HepG2 (cell line): ENCODE measurements around the gene PPIB. TPM values are rescaled to one million over a fixed set of nuclear protein-coding genes. Genes with fewer than 3 reads are reported as not detected.

Experiments used
- CBX1 ChIP-seq: IDR thresholded peaks from one replicate; pipeline ENCODE4 v1.6.1; 2016; ENCODE audit warnings: antibody characterized with exemption, low read depth
- ETV5 ChIP-seq: IDR thresholded peaks from 2 replicates; pipeline ENCODE4 v1.6.1; 2018; ENCODE audit warnings: missing biosample characterization, missing genetic modification reagents, inconsistent platforms, borderline replicate concordance
- FOSL2 ChIP-seq: sonication (generic); formaldehyde crosslinking; IDR thresholded peaks from 2 replicates; pipeline ENCODE4 v1.4.0; 2020; ENCODE audit warnings: missing genetic modification reagents
- GLMP ChIP-seq: sonication (generic); formaldehyde crosslinking; IDR thresholded peaks from 2 replicates; pipeline ENCODE4 v1.9.0; 2021; ENCODE audit warnings: missing genetic modification reagents, mild to moderate bottlenecking, borderline replicate concordance
- HNRNPL ChIP-seq: fragments of 200-400 bp; formaldehyde crosslinking; IDR thresholded peaks from 2 replicates; pipeline ENCODE4 v1.6.1; 2017; ENCODE audit warnings: mild to moderate bottlenecking, low read depth, low read length
- HOXA3 ChIP-seq: sonication (generic); formaldehyde crosslinking; IDR thresholded peaks from 2 replicates; pipeline ENCODE4 v1.5.0; 2020; ENCODE audit warnings: missing genetic modification reagents
- IRF1 ChIP-seq: sonication (generic); formaldehyde crosslinking; IDR thresholded peaks from 2 replicates; pipeline ENCODE4 v1.4.0; 2020; ENCODE audit warnings: low read depth, mild to moderate bottlenecking, missing genetic modification reagents
- KAT2B ChIP-seq: fragments of 150-350 bp; IDR thresholded peaks from 2 replicates; pipeline ENCODE4 v1.6.1; 2014; ENCODE audit warnings: low read depth, low read length, borderline replicate concordance
- TRAFD1 ChIP-seq: sonication (generic); formaldehyde crosslinking; IDR thresholded peaks from 2 replicates; pipeline ENCODE4 v1.5.1; 2020; ENCODE audit warnings: missing genetic modification reagents, mild to moderate bottlenecking, borderline replicate concordance
- ZBTB7A ChIP-seq: sonication (generic); formaldehyde crosslinking; IDR thresholded peaks from 2 replicates; pipeline ENCODE4 v1.8.0; 2022; ENCODE audit warnings: mild to moderate bottlenecking, missing genetic modification reagents
- ZFY ChIP-seq: sonication (generic); formaldehyde crosslinking; IDR thresholded peaks from 2 replicates; pipeline ENCODE4 v1.4.0; 2020; ENCODE audit warnings: missing genetic modification reagents
- ZNF101 ChIP-seq: sonication (generic); formaldehyde crosslinking; IDR thresholded peaks from 2 replicates; pipeline ENCODE4 v1.4.0; 2020; ENCODE audit warnings: mild to moderate bottlenecking, low read depth, missing genetic modification reagents, borderline replicate concordance
- polyA plus RNA-seq, 8 experiments: library from polyadenylated mRNA; depleted of rRNA in 3 of 8; stranded (reverse) in 7 of 8; unstranded in 1 of 8; fragments of >200 nt; fragmentation: Illumina TruSeq in 4 of 8; extraction: Trizol in 4 of 8; gene quantifications; 2 replicates each; pipeline versions ENCODE4 v1.2.1 to v1.2.3, GENCODE V29; 2011 to 2016; ENCODE audit warnings: low read depth in 4 of 8, missing spikeins in 1 of 8, mixed read lengths in 1 of 8; ENCODE audit not compliant: insufficient read depth in 1 of 8
- total RNA-seq, 5 experiments: library from RNA; depleted of rRNA; stranded (reverse); fragments of >200 nt; fragmentation: Illumina TruSeq; extraction: Trizol; gene quantifications; 2 replicates each; pipeline ENCODE4 v1.2.3, GENCODE V29; 2016; ENCODE audit warnings: low read depth in 1 of 5
- TF ChIP-seq, protein P1 (sequence below): IDR thresholded peaks from 2 replicates; pipeline ENCODE4 v1.6.1; 2016; ENCODE audit warnings: mild to moderate bottlenecking
- TF ChIP-seq, protein P2 (sequence below): sonication (generic); formaldehyde crosslinking; conservative IDR thresholded peaks from 2 replicates; pipeline ENCODE4 v1.8.1; 2023; ENCODE audit warnings: missing genetic modification reagents
- TF ChIP-seq, protein P3 (sequence below): sonication (generic); formaldehyde crosslinking; IDR thresholded peaks from 2 replicates; pipeline ENCODE4 v1.4.0; 2020; ENCODE audit warnings: missing genetic modification reagents

PPIB gene
- total and polyA plus RNA-seq, 2 of the 13 experiments (the other 11 are each of a cell fraction or from before 2014, with no cell fraction given), result 780 to 882 TPM

DNA sequence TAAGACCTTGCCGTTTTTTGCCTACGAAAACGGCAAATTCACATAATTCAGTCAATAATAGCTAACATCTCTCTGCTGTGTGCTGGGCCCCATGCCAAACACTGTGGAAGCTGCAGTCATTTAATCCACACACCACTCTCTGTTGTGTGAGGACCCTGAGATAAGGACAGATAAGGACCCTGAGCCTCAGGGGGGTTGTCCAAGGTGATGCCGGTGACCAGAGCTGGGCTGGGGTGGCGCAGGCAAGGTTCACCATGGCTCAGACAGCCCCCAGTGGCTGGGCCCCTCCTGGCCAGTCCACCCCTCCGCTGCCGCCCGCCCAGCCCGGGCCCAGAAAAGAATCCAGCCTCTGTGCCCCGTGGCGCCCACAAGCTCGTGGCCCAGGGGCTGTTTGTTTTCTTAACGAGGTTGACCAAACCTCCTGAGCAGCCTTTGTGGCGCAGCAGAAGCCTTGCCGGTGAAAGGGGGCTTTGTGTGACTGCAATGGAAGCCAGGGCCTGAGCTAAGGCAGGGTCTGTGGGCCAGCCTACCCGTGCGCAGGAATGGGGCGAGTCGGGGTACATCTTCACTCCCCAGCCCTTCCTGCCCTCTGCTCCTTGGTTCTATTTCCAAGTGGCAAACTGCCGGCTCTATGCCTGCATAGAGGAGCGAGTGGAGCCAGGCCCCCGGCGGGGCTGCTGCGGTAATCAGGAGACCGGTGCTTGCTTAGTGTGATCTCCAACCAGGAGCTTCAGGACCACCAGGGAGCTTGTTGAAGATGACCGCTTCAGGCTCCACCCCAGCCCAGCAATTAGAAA is 15.7 kb downstream of the PPIB start (continued):
- peak; percentile 96 for TF ChIP-seq HNRNPL
- 0 out of 2 replicates have a peak, but pooled peaks have one; percentile 12 for TF ChIP-seq FOSL2 (CRISPR knock-in tag)
- TF ChIP-seq, protein P1, sequence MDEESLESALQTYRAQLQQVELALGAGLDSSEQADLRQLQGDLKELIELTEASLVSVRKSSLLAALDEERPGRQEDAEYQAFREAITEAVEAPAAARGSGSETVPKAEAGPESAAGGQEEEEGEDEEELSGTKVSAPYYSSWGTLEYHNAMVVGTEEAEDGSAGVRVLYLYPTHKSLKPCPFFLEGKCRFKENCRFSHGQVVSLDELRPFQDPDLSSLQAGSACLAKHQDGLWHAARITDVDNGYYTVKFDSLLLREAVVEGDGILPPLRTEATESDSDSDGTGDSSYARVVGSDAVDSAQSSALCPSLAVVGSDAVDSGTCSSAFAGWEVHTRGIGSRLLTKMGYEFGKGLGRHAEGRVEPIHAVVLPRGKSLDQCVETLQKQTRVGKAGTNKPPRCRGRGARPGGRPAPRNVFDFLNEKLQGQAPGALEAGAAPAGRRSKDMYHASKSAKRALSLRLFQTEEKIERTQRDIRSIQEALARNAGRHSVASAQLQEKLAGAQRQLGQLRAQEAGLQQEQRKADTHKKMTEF (CRISPR knock-in tag), result peak; percentile 68; the same call in 1 of the 2 replicates
- TF ChIP-seq, protein P2, sequence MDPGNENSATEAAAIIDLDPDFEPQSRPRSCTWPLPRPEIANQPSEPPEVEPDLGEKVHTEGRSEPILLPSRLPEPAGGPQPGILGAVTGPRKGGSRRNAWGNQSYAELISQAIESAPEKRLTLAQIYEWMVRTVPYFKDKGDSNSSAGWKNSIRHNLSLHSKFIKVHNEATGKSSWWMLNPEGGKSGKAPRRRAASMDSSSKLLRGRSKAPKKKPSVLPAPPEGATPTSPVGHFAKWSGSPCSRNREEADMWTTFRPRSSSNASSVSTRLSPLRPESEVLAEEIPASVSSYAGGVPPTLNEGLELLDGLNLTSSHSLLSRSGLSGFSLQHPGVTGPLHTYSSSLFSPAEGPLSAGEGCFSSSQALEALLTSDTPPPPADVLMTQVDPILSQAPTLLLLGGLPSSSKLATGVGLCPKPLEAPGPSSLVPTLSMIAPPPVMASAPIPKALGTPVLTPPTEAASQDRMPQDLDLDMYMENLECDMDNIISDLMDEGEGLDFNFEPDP (CRISPR knock-in tag), result no peak
- no peak for TF ChIP-seq KAT2B
- TF ChIP-seq ZNF101 (CRISPR knock-in tag), result no peak
- TF ChIP-seq IRF1 (CRISPR knock-in tag), result no peak
- TF ChIP-seq CBX1, result peak; percentile 38
- peak; percentile 63; the same call in 1 of the 2 replicates for TF ChIP-seq ZBTB7A (CRISPR knock-in tag)
- TF ChIP-seq TRAFD1, result no peak
- TF ChIP-seq HOXA3 (CRISPR knock-in tag), result peak; percentile 65
- TF ChIP-seq ETV5 (CRISPR knock-in tag), result no peak
- TF ChIP-seq, protein P3, sequence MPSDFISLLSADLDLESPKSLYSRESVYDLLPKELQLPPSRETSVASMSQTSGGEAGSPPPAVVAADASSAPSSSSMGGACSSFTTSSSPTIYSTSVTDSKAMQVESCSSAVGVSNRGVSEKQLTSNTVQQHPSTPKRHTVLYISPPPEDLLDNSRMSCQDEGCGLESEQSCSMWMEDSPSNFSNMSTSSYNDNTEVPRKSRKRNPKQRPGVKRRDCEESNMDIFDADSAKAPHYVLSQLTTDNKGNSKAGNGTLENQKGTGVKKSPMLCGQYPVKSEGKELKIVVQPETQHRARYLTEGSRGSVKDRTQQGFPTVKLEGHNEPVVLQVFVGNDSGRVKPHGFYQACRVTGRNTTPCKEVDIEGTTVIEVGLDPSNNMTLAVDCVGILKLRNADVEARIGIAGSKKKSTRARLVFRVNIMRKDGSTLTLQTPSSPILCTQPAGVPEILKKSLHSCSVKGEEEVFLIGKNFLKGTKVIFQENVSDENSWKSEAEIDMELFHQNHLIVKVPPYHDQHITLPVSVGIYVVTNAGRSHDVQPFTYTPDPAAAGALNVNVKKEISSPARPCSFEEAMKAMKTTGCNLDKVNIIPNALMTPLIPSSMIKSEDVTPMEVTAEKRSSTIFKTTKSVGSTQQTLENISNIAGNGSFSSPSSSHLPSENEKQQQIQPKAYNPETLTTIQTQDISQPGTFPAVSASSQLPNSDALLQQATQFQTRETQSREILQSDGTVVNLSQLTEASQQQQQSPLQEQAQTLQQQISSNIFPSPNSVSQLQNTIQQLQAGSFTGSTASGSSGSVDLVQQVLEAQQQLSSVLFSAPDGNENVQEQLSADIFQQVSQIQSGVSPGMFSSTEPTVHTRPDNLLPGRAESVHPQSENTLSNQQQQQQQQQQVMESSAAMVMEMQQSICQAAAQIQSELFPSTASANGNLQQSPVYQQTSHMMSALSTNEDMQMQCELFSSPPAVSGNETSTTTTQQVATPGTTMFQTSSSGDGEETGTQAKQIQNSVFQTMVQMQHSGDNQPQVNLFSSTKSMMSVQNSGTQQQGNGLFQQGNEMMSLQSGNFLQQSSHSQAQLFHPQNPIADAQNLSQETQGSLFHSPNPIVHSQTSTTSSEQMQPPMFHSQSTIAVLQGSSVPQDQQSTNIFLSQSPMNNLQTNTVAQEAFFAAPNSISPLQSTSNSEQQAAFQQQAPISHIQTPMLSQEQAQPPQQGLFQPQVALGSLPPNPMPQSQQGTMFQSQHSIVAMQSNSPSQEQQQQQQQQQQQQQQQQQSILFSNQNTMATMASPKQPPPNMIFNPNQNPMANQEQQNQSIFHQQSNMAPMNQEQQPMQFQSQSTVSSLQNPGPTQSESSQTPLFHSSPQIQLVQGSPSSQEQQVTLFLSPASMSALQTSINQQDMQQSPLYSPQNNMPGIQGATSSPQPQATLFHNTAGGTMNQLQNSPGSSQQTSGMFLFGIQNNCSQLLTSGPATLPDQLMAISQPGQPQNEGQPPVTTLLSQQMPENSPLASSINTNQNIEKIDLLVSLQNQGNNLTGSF, result no peak
- TF ChIP-seq ZFY (CRISPR knock-in tag), result peak; percentile 58
- TF ChIP-seq GLMP (CRISPR knock-in tag), result no peak
